ENCODE results near the gene NACA.

DNA sequence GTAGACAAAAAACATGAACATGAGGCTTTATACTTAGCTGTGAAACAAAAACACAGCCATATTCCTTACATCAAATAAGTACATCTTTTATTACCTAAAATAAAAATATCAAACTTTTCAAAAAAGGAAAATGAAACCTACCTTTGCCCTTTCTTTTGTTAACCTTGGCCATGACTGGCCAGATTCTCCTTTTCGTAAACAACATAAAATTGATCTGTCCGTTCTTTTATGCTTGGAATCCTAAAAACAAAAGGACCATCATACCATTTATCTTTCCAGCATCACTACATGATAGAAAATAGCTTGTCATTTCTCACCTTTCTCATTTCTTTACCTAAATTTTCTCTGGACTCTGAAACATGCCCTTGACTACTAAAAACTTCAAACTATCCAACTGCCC lies 53.5 kb downstream of the NACA start:
- TF ChIP-seq EZH2 (IDR thresholded peaks at IDR 0.05; ENCODE audit: low read length) = no peak
- TF ChIP-seq, protein P1, sequence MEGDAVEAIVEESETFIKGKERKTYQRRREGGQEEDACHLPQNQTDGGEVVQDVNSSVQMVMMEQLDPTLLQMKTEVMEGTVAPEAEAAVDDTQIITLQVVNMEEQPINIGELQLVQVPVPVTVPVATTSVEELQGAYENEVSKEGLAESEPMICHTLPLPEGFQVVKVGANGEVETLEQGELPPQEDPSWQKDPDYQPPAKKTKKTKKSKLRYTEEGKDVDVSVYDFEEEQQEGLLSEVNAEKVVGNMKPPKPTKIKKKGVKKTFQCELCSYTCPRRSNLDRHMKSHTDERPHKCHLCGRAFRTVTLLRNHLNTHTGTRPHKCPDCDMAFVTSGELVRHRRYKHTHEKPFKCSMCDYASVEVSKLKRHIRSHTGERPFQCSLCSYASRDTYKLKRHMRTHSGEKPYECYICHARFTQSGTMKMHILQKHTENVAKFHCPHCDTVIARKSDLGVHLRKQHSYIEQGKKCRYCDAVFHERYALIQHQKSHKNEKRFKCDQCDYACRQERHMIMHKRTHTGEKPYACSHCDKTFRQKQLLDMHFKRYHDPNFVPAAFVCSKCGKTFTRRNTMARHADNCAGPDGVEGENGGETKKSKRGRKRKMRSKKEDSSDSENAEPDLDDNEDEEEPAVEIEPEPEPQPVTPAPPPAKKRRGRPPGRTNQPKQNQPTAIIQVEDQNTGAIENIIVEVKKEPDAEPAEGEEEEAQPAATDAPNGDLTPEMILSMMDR (optimal IDR thresholded peaks at IDR 0.05 in 1 of 3, IDR thresholded peaks at IDR 0.05 in 1 of 3, conservative IDR thresholded peaks at IDR 0.05 in 1 of 3; ENCODE audit: extremely low read depth in 1 of 3, insufficient read depth in 2 of 3, low read length in 3 of 3) = no peak
